Fibroblast of mammary gland (primary cell): ENCODE results near the gene PSMF1.

Source experiments
- DNase-seq: peaks from one replicate; pipeline ENCODE4 v3.0.0-alpha.2; 2010; ENCODE audit warnings: low read depth
- H3K4me3 ChIP-seq: 2 replicates; pipeline ENCODE4 v1.5.1; 2011; ENCODE audit warnings: low read depth, mild to moderate bottlenecking, low read length, moderate library complexity; ENCODE audit not compliant: control insufficient read depth
- TF ChIP-seq, protein P1 (sequence below): conservative IDR thresholded peaks from 2 replicates; pipeline ENCODE4 v1.5.1; 2011; ENCODE audit warnings: low read depth, low read length, inconsistent platforms; ENCODE audit not compliant: control insufficient read depth, insufficient read depth

Gene PSMF1

DNA sequence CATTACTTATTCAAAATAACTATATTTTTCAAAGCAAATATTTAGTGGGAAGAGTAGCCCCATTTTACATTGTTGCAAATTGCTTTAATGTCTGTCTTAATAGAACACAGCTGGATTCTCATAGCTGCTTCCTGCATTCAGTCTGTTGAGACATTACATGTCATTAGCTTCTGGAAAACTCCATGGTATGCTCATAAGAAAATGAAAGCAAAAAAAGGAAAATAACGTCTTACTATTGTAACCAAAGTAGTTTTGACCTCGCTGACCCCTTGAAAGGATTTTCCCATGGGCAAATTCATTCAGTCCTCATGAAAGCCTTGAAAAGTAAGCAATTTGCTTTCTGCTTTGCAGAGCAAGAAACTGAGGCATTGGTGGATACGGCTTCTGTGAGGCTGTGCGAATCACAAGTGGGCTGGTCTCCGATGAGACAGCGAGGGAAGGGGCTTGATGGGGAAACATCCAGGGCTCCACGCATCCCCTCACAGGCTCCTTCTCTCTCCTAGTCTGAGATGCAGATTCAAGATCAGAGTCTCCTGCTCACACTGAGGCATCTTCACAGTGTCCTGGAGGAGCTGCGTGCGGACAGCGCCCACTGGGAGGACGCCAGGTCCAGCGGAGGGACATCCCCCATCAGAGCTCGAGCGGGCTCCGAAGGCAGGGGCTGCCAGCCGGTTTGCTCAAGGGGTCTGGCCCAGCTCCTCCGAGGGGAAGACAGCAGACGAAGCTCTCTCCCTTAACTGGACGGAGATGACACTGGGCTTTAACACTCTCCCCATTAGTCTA, 88.2 kb downstream of the PSMF1 start:
- DNase-seq, result peak; percentile 22
- no peak overlapping the region for H3K4me3 ChIP-seq
- TF ChIP-seq, protein P1, sequence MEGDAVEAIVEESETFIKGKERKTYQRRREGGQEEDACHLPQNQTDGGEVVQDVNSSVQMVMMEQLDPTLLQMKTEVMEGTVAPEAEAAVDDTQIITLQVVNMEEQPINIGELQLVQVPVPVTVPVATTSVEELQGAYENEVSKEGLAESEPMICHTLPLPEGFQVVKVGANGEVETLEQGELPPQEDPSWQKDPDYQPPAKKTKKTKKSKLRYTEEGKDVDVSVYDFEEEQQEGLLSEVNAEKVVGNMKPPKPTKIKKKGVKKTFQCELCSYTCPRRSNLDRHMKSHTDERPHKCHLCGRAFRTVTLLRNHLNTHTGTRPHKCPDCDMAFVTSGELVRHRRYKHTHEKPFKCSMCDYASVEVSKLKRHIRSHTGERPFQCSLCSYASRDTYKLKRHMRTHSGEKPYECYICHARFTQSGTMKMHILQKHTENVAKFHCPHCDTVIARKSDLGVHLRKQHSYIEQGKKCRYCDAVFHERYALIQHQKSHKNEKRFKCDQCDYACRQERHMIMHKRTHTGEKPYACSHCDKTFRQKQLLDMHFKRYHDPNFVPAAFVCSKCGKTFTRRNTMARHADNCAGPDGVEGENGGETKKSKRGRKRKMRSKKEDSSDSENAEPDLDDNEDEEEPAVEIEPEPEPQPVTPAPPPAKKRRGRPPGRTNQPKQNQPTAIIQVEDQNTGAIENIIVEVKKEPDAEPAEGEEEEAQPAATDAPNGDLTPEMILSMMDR, result no peak

DNA sequence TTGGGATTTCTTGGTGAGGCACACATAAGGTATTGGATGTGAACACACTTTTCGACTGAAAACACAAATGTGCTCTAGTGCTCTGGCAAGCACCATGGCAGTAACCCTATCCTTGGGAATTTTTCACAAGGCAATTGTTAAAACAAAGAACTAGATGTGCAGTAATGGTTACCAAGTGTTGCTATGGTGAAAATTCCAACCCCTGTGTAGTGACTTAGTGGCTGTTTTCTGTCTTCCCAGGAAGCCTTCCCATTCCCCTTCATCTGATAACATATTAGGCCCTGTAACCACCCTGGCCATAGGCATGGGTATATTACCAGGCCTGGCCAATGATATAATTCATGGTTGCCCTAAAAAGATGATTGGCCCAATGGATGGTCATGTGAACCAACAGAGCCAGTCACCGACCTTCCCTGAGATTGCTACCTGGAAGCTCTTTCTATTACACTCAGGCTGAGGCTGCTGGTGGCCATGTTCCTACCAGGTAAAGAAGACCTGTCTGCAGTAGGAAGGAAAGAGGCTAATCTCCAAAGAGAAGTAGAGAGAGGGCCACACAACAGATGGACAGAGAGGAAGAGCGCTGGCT, 89.0 kb downstream of the PSMF1 start:
- TF ChIP-seq, protein P1, result no peak
- no peak overlapping the region for H3K4me3 ChIP-seq
- no peak for DNase-seq

DNA sequence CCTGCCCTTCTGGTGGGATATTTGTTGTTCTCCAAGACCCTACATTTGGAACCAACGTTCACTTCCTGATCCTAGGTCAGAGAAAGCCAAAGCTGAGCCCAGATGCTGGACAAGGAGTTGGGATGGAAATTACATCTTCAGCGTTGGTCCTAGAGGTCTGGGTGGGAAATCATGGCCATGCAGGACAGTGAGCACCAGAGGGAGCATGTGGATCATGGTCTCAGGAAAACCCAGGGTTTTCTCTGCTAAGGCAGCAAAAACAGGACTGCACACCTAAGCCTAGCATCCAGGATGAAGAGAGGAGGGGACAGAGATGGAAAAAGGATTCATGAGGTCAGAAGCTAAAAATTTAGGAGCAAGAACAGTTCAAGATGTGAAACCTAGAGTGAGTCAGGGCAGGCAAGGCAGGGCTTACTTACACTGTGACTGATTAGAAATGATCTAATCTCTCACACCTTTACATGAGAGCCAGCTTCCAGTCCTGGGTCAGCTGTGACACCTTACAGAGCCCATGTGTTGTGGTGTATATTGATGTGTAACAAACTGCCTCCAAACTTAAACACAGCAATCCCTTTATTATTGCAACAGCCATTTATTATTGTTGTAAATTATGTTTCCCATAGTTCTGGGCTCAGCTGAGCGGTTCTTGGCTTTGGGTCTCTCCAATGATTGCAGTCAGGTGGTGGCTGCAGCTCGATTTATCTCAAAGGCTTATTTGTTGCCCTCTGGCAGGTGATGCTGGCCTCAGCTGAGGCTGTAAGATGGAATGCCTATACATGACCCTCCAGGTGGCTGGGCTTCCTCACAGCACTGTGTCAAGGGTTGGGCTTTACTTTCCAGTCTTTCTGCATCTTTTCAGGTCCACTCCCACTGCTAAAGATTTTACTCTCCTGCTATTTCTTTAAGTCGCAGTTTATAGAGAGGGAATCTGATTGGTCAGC, 91.3 kb downstream of the PSMF1 start:
- TF ChIP-seq, protein P1, result peak; percentile 29
- no peak overlapping the region for H3K4me3 ChIP-seq
- peak; percentile 17 for DNase-seq

DNA sequence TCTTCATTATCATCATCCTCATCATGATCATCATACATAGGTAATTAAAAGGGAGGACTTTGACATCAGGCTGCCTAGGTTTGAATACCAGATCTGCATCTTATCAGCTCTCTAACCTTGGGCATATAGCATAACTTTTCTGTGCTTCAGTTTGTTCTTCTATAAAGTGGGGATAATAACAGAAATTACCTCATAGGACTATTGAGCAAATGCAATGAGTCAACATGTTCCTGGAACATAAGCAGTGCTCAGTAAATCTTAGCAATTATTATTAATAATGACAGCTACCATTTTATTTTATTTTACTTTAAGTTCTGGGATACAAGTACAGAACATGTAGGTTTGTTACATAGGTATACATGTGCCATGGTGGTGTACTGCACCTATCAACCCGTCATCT, 92.1 kb downstream of the PSMF1 start:
- no peak overlapping the region for H3K4me3 ChIP-seq
- DNase-seq, result peak; percentile 38
- TF ChIP-seq, protein P1, result no peak

DNA sequence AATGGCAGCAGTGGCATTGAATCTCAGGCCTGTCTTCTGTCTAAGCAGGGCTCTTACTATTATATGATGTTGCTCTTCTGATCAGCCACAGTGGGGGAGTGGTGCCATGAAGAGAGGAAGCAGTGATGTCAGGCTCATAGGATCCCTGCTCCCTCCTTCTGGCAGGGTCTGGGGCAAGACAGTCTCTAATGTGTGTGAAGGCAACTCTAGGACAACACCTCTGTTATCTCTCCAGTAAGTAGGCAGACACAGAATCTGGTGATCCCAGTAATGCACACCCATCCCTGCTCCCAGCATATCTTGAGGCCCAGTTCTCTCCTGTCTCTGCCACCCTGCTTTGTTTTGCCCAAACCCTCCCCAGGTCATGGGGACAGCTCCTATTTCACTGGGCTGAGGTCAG, 93.6 kb downstream of the PSMF1 start:
- H3K4me3 ChIP-seq, result no peak overlapping the region
- DNase-seq, result no peak
- TF ChIP-seq, protein P1, result no peak

DNA sequence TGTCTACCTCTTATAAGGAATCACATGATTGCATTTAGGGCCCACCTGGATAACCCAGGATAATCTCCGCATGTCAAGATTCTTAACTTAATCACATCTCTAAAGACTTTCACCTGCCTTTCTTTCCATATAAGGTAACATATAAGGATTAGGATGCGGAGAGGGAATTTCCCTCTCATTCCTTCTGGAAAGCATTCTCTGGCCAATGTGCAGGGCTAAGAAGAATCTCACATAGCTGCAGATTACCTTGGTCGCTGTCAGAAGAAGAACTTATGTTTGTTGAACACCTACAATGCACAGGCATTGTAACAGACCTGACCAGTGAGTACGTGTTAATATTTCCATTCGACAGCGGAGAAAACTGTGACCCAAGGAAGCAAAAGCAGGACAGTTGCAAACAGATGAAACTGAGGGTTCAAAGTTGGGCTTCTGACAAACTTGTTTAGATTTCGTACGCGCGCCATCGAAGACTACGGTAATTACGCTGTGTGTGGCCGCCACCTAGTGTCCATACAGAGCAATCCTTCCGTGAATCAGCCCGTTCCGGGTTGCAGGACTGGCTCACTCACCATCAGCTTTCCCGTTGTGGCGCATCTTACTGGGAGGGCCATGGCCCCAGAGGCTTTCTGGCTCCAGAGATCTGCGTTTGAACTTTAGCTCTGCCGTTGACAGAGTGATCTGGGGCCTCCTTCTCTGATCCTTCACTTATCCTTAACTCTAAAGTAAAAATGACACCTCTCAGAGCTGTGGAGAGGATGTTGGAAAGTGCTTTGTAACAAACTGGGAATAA, 94.4 kb downstream of the PSMF1 start:
- H3K4me3 ChIP-seq, result no peak overlapping the region
- TF ChIP-seq, protein P1, result peak; percentile 86
- peak; percentile 77 for DNase-seq
